HG02642 (cell line): ENCODE measurements around the gene HDAC10.
"Not testable (repeated sequence)": the region's sequence is repeated elsewhere in the genome, so short reads cannot be mapped to it uniquely, and the experiment has no call there.

ENCODE experiments used
- ATAC-seq: cut with Tn5 transposase; IDR thresholded peaks from one replicate; pipeline ENCODE4 v1.9.1; 2021; ENCODE audit warnings: mild to moderate bottlenecking; ENCODE audit not compliant: unreplicated experiment, poor library complexity

Gene HDAC10

GRCh38 chr22:50205781-50206569 is 45.1 kb downstream of the HDAC10 start:
- no peak for ATAC-seq

- not testable (repeated sequence) for ATAC-seq
Measured at GRCh38 chr22:50204998-50205397, 46.1 kb downstream of the HDAC10 start.

- no peak for ATAC-seq
Measured at GRCh38 chr22:50204571-50204970, 46.5 kb downstream of the HDAC10 start.

- ATAC-seq = no peak
Measured at GRCh38 chr22:50203288-50203687, 47.8 kb downstream of the HDAC10 start.

GRCh38 chr22:50202130-50202666 is 48.9 kb downstream of the HDAC10 start:
- ATAC-seq = no peak

GRCh38 chr22:50201191-50202129 is 49.6 kb downstream of the HDAC10 start:
- peak; percentile 25 for ATAC-seq

- ATAC-seq = peak; percentile 70
Measured at GRCh38 chr22:50200461-50201190, 50.4 kb downstream of the HDAC10 start, which contains the start of gene SELENOO. SELENOO (plus strand) TSS chr22:50201011; CDS start chr22:50201037, 26 bp downstream.

GRCh38 chr22:50199829-50200460 is 51.1 kb downstream of the HDAC10 start:
- peak; percentile 2 for ATAC-seq

- no peak for ATAC-seq
Measured at GRCh38 chr22:50199251-50199721, 51.8 kb downstream of the HDAC10 start.

GRCh38 chr22:50198624-50199017 is 52.4 kb downstream of the HDAC10 start:
- no peak for ATAC-seq

GRCh38 chr22:50197856-50198623 is 53.0 kb downstream of the HDAC10 start:
- ATAC-seq = no peak

GRCh38 chr22:50197000-50197800 is 53.9 kb downstream of the HDAC10 start:
- ATAC-seq = no peak

- ATAC-seq = no peak
Measured at GRCh38 chr22:50196256-50196655, 54.8 kb downstream of the HDAC10 start.
